ENCODE results near the gene PTGR2. TPM values are rescaled to one million over a fixed set of nuclear protein-coding genes. Genes with fewer than 3 reads are reported as not detected.

Gene PTGR2
- total RNA-seq, 5 donors from 2014 or later (not counting 1 experiment from before 2014, with no cell fraction given), result 1.3 to 3.5 (median 2.9) TPM

GRCh38 chr14:73895939-73896338 is 44.3 kb downstream of the PTGR2 start:
- Histone ChIP-seq H3K36me3 (ENCODE audit: control insufficient read depth in 2 of 2, extremely low read depth in 1 of 2, insufficient read depth in 1 of 2, low read length in 1 of 2) (peaks cover 3 to 70% of the 10 kb centered on the region in 2 donors), H3K4me3 (ENCODE audit: control insufficient read depth in 1 of 2, extremely low read depth in 1 of 2, low read length in 1 of 2) (no peak overlapping the region), H3K9me3 (no peaks in the 10 kb centered on the region), H3K27me3 (replicated peaks in 1 of 2; ENCODE audit: control insufficient read depth in 2 of 2, extremely low read depth in 1 of 2, insufficient read depth in 2 of 2, low read length in 1 of 2) (no peaks in the 10 kb centered on the region), H3K4me1 (ENCODE audit: control insufficient read depth in 1 of 2, extremely low read depth in 1 of 2, insufficient read depth in 2 of 2, low read length in 2 of 2) (no peaks in the 10 kb centered on the region), H3K27ac (ENCODE audit: low read length) (no peak overlapping the region)
- H3K9me3 Mint-ChIP-seq, result no peaks in the 10 kb centered on the region
- peaks cover 0 to 13% (median 3%) of the 10 kb centered on the region in 3 donors for H3K4me1 Mint-ChIP-seq
- H3K36me3 Mint-ChIP-seq, result peaks cover 46% of the 10 kb centered on the region
- H3K4me3 Mint-ChIP-seq, result no peak overlapping the region
- ATAC-seq (replicated peaks in 1 of 4) (no peak), DNase-seq (no peak)
- H3K27me3 Mint-ChIP-seq, result no peaks in the 10 kb centered on the region
- ChIA-PET POLR2A (interaction anchor here (0.5 to 1.4 kb wide), 5 partner anchors 9 to 143 kb away, joined by 3 to 18 read pairs (median 3); partner anchors contain the start of gene ZNF410 (in 1 of the 2)), CTCF (interaction anchor here (0.6 kb wide), 2 partner anchors 14 to 139 kb away, joined by 3 to 5 read pairs; no protein-coding TSS in a partner anchor)
- H3K27ac Mint-ChIP-seq, result peak overlapping the region; percentile 28 to 37
- whole genome bisulfite sequencing (ENCODE audit: insufficient coverage), result no CpG with 5 or more reads among the region's 1 CpG

DNA sequence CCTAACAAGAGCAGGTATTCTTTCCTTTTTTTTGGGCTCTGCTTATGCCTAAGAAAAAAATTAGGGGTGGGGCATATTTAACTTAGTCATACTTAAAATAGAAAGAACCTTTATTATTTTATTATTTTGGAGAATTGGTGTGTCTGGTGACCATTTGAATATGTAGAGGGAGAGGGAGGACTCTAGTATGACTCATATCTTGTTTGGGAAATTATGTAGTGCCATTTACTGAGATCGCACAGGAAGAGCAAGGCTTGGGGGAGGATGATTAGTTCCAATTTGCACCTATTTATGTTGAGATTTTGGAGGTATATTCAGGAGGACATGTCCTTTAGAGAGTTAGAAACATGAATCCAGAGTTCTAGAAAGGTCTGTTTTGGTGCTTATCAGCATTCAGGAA is 44.9 kb downstream of the PTGR2 start:
- POLR2A ChIA-PET, result interaction anchor here in 1 of 2 donors (0.6 to 0.7 kb wide), 2 partner anchors 10 to 57 kb away, joined by 3 read pairs; no protein-coding TSS in a partner anchor
- H3K27me3 Mint-ChIP-seq, result no peaks in the 10 kb centered on the region

DNA sequence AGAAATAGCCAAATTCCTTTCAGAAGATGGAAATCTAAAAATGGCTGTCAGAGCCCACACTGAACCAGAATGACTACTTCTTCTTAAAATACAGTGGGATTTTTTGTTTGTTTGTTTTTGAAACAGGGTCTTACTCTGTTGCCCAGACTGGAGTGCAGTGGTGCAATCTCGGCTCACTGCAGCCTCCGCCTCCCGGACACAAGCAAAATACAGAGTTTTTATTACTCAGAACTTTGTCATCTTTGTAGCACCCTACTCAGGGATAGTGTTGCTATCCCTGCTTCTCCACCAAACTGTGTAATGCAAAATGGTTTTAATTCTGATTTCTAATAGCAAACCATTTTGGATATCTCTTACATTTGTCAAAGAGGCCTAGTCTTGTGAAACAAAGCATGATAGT is 51.4 kb downstream of the PTGR2 start:
- ChIA-PET POLR2A (no interaction called here), CTCF (no interaction called here)
- peaks cover 2 to 80% of the 10 kb centered on the region in 2 donors for H3K36me3 ChIP-seq (ENCODE audit: control insufficient read depth in 2 of 2, extremely low read depth in 1 of 2, insufficient read depth in 1 of 2, low read length in 1 of 2)
- ATAC-seq (replicated peaks in 1 of 4) (no peak), DNase-seq (no peak)
- H3K4me1 ChIP-seq (ENCODE audit: control insufficient read depth in 1 of 2, extremely low read depth in 1 of 2, insufficient read depth in 2 of 2, low read length in 2 of 2), result no peaks in the 10 kb centered on the region
- H3K27ac ChIP-seq (ENCODE audit: low read length), result no peak overlapping the region
- WGBS (ENCODE audit: insufficient coverage), result no CpG with 5 or more reads among the region's 3 CpGs
- H3K27me3 ChIP-seq (replicated peaks in 1 of 2; ENCODE audit: control insufficient read depth in 2 of 2, extremely low read depth in 1 of 2, insufficient read depth in 2 of 2, low read length in 1 of 2), result no peaks in the 10 kb centered on the region
- Mint-ChIP-seq H3K27me3 (no peaks in the 10 kb centered on the region), H3K27ac (no peak overlapping the region), H3K9me3 (no peaks in the 10 kb centered on the region), H3K4me3 (no peak overlapping the region), H3K4me1 (peaks cover 0 to 1% (median 0%) of the 10 kb centered on the region in 3 donors), H3K36me3 (peaks cover 42% of the 10 kb centered on the region)
- H3K4me3 ChIP-seq (ENCODE audit: control insufficient read depth in 1 of 2, extremely low read depth in 1 of 2, low read length in 1 of 2), result no peak overlapping the region
- no peaks in the 10 kb centered on the region for H3K9me3 ChIP-seq

More for the DNA sequence above, 44.9 kb downstream of the PTGR2 start:
- Histone ChIP-seq H3K27me3 (replicated peaks in 1 of 2; ENCODE audit: control insufficient read depth in 2 of 2, extremely low read depth in 1 of 2, insufficient read depth in 2 of 2, low read length in 1 of 2) (no peaks in the 10 kb centered on the region), H3K4me1 (ENCODE audit: control insufficient read depth in 1 of 2, extremely low read depth in 1 of 2, insufficient read depth in 2 of 2, low read length in 2 of 2) (no peaks in the 10 kb centered on the region), H3K9me3 (no peaks in the 10 kb centered on the region), H3K36me3 (ENCODE audit: control insufficient read depth in 2 of 2, extremely low read depth in 1 of 2, insufficient read depth in 1 of 2, low read length in 1 of 2) (peaks cover 3 to 75% of the 10 kb centered on the region in 2 donors), H3K4me3 (ENCODE audit: control insufficient read depth in 1 of 2, extremely low read depth in 1 of 2, low read length in 1 of 2) (no peak overlapping the region), H3K27ac (ENCODE audit: low read length) (no peak overlapping the region)
- H3K36me3 Mint-ChIP-seq, result peaks cover 46% of the 10 kb centered on the region
- H3K4me3 Mint-ChIP-seq, result no peak overlapping the region
- H3K4me1 Mint-ChIP-seq, result peaks cover 0 to 11% (median 3%) of the 10 kb centered on the region in 3 donors
- no peaks in the 10 kb centered on the region for H3K9me3 Mint-ChIP-seq
- CTCF ChIA-PET, result interaction anchor here in 1 of 2 donors (0.5 kb wide), 1 partner anchor 55 kb away, joined by 5 read pairs; no protein-coding TSS in a partner anchor
- ATAC-seq (replicated peaks in 1 of 4), result no peak
- H3K27ac Mint-ChIP-seq, result peak overlapping the region in 1 of 2 donors; percentile 59
- DNase-seq, result no peak
- WGBS (ENCODE audit: insufficient coverage), result 55% methylated on average over 1 of the region's 1 CpG

GRCh38 chr14:73909681-73910080 is 58.0 kb downstream of the PTGR2 start:
- peak overlapping the region in 1 of 2 donors; percentile 17 for H3K27ac Mint-ChIP-seq
- no peak overlapping the region for H3K4me3 Mint-ChIP-seq
- H3K27me3 Mint-ChIP-seq, result no peaks in the 10 kb centered on the region
- WGBS (ENCODE audit: insufficient coverage), result no CpG with 5 or more reads among the region's 1 CpG
- ChIA-PET POLR2A (no interaction called here), CTCF (no interaction called here)
- H3K4me1 Mint-ChIP-seq, result peaks cover 0 to 6% (median 4%) of the 10 kb centered on the region in 3 donors
- Histone ChIP-seq H3K36me3 (ENCODE audit: control insufficient read depth in 2 of 2, extremely low read depth in 1 of 2, insufficient read depth in 1 of 2, low read length in 1 of 2) (peaks cover 20 to 79% of the 10 kb centered on the region in 2 donors), H3K4me1 (ENCODE audit: control insufficient read depth in 1 of 2, extremely low read depth in 1 of 2, insufficient read depth in 2 of 2, low read length in 2 of 2) (no peaks in the 10 kb centered on the region), H3K27me3 (replicated peaks in 1 of 2; ENCODE audit: control insufficient read depth in 2 of 2, extremely low read depth in 1 of 2, insufficient read depth in 2 of 2, low read length in 1 of 2) (no peaks in the 10 kb centered on the region), H3K4me3 (ENCODE audit: control insufficient read depth in 1 of 2, extremely low read depth in 1 of 2, low read length in 1 of 2) (no peak overlapping the region), H3K9me3 (peaks cover 3% of the 10 kb centered on the region), H3K27ac (ENCODE audit: low read length) (no peak overlapping the region)
- peaks cover 78% of the 10 kb centered on the region for H3K36me3 Mint-ChIP-seq
- no peak for ATAC-seq (replicated peaks in 1 of 4)
- no peak for DNase-seq
- H3K9me3 Mint-ChIP-seq, result peaks cover 0 to 8% (median 3%) of the 10 kb centered on the region in 3 donors

- POLR2A ChIA-PET, result interaction anchor here in 1 of 2 donors (0.7 kb wide), 2 partner anchors 198 to 609 kb away, joined by 3 to 6 read pairs; no protein-coding TSS in a partner anchor
- 100% methylated on average over 1 of the region's 3 CpGs for WGBS (ENCODE audit: insufficient coverage)
Measured at GRCh38 chr14:73913256-73913655, 61.6 kb downstream of the PTGR2 start.

GRCh38 chr14:73916324-73916723 is 64.7 kb downstream of the PTGR2 start:
- 100% methylated on average over 2 of the region's 6 CpGs for WGBS (ENCODE audit: insufficient coverage)
- peaks cover 0 to 8% (median 3%) of the 10 kb centered on the region in 3 donors for H3K9me3 Mint-ChIP-seq
- ChIA-PET CTCF (interaction anchor here in 1 of 2 donors (0.5 kb wide), 1 partner anchor 39 kb away, joined by 3 read pairs; no protein-coding TSS in a partner anchor), POLR2A (no interaction called here)
- Histone ChIP-seq H3K27me3 (replicated peaks in 1 of 2; ENCODE audit: control insufficient read depth in 2 of 2, extremely low read depth in 1 of 2, insufficient read depth in 2 of 2, low read length in 1 of 2) (no peaks in the 10 kb centered on the region), H3K4me1 (ENCODE audit: control insufficient read depth in 1 of 2, extremely low read depth in 1 of 2, insufficient read depth in 2 of 2, low read length in 2 of 2) (no peaks in the 10 kb centered on the region), H3K4me3 (ENCODE audit: control insufficient read depth in 1 of 2, extremely low read depth in 1 of 2, low read length in 1 of 2) (no peak overlapping the region), H3K9me3 (peaks cover 3% of the 10 kb centered on the region), H3K27ac (ENCODE audit: low read length) (no peak overlapping the region), H3K36me3 (ENCODE audit: control insufficient read depth in 2 of 2, extremely low read depth in 1 of 2, insufficient read depth in 1 of 2, low read length in 1 of 2) (peaks cover 19 to 64% of the 10 kb centered on the region in 2 donors)
- peaks cover 4 to 6% (median 6%) of the 10 kb centered on the region in 3 donors for H3K4me1 Mint-ChIP-seq
- no peak overlapping the region for H3K4me3 Mint-ChIP-seq
- no peak overlapping the region for H3K27ac Mint-ChIP-seq
- no peak for ATAC-seq (replicated peaks in 1 of 4)
- no peak for DNase-seq
- no peaks in the 10 kb centered on the region for H3K27me3 Mint-ChIP-seq
- peaks cover 55% of the 10 kb centered on the region for H3K36me3 Mint-ChIP-seq

More at GRCh38 chr14:73913256-73913655, 61.6 kb downstream of the PTGR2 start:
- H3K4me1 ChIP-seq (ENCODE audit: control insufficient read depth in 1 of 2, extremely low read depth in 1 of 2, insufficient read depth in 2 of 2, low read length in 2 of 2), result no peaks in the 10 kb centered on the region
- no peaks in the 10 kb centered on the region for H3K27me3 ChIP-seq (replicated peaks in 1 of 2; ENCODE audit: control insufficient read depth in 2 of 2, extremely low read depth in 1 of 2, insufficient read depth in 2 of 2, low read length in 1 of 2)
- DNase-seq (no peak), ATAC-seq (replicated peaks in 1 of 4) (no peak)
- Mint-ChIP-seq H3K27me3 (no peaks in the 10 kb centered on the region), H3K9me3 (peaks cover 0 to 8% (median 3%) of the 10 kb centered on the region in 3 donors), H3K4me3 (no peak overlapping the region), H3K36me3 (peaks cover 70% of the 10 kb centered on the region), H3K27ac (no peak overlapping the region), H3K4me1 (peaks cover 6 to 10% (median 10%) of the 10 kb centered on the region in 3 donors)
- peaks cover 3% of the 10 kb centered on the region for H3K9me3 ChIP-seq
- CTCF ChIA-PET, result interaction anchor here (0.6 to 0.7 kb wide), 3 partner anchors 165 to 1277 kb away, joined by 3 to 7 read pairs (median 4); no protein-coding TSS in a partner anchor
- no peak overlapping the region for H3K4me3 ChIP-seq (ENCODE audit: control insufficient read depth in 1 of 2, extremely low read depth in 1 of 2, low read length in 1 of 2)
- H3K36me3 ChIP-seq (ENCODE audit: control insufficient read depth in 2 of 2, extremely low read depth in 1 of 2, insufficient read depth in 1 of 2, low read length in 1 of 2), result peaks cover 20 to 66% of the 10 kb centered on the region in 2 donors
- no peak overlapping the region for H3K27ac ChIP-seq (ENCODE audit: low read length)
